Sciatic nerve (tissue), 2 donors: ENCODE results near the gene FAM83D. TPM values are rescaled to one million over a fixed set of nuclear protein-coding genes. Genes with fewer than 3 reads are reported as not detected.
"Not testable (repeated sequence)": the region's sequence is repeated elsewhere in the genome, so short reads cannot be mapped to it uniquely, and the experiment has no call there.

ENCODE experiments used
- ATAC-seq: fragments of 200-7000 bp; cut with Tn5 transposase; one replicate; pipeline ENCODE4 v1.9.1; 2020; ENCODE audit warnings: mild to moderate bottlenecking, moderate library complexity
- DNase-seq: peaks from one replicate; pipeline ENCODE4 v3.0.0-alpha.2; 2020; ENCODE audit warnings: low spot score
- intact Hi-C: fragments of 100-400 bp; cut with DNase I; formaldehyde crosslinking; loops from one replicate; pipeline ENCODE4 v1.14.2; 2022
- total RNA-seq: library from RNA; stranded (reverse); fragmentation: NEBNext Ultra II Directional; extraction: Animal tissue kit (Norgen Biotek cat#: 25700); gene quantifications from one replicate; pipeline ENCODE4 v1.2.1, GENCODE V29; 2021
- donor health status: DM: no; HTN: no; CAD: no.
- donor health status: DM: no; HTN: no; CAD: no.

FAM83D gene
- total RNA-seq, 1 donor from 2014 or later, result 0.13 TPM

DNA sequence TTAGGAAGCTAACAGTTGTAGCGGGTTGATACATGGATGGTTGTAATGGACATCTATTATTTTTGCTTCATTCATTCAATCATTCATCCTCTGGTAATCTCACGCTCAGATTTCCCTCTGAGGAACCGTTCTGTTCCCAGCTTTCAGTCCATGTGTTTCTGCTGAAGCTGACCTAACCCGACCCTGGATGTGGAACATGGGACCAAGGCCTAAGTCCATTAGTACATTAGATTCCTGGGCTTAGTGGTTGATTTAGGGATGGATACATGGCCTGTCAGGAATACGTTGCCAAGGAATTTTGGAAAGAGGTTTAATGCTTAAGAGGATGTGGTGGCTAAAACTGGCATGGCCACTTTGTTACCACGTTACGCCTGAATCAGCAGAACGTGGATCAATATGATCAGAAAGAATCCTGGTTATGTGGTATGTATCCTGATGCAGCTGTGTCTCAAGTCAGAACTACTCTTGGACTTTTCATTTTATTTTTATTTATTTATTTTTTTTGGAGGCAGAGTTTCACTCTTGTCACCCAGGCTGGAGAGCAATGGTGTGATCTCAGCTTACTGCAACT lies 31.8 kb downstream of the FAM83D start:
- intact Hi-C loops, result no loop called here
- no peak for ATAC-seq
- DNase-seq, result no peak

DNA sequence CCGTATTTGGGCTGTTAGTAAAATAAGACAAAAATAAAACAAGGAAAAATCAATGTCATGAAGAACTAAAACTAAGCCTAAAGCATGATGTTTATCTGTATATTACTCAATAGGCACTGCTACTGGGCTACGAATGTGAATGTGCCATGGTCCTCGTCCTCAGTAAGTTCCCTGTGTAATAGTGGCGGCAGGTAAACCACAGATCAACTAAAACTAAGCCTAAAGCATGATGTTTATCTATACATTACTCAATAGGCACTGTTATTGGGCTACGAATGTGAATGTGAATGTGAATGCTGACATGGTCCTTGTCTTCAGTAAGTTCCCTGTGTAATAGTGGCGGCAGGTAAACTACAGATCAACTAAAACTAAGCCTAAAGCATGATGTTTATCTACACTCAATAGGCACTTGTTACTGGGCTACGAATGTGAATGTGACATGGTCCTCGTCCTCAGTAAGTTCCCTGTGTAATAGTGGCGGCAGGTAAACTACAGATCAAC lies 34.0 kb downstream of the FAM83D start:
- DNase-seq, intact Hi-C loops, ATAC-seq: not testable (repeated sequence)

DNA sequence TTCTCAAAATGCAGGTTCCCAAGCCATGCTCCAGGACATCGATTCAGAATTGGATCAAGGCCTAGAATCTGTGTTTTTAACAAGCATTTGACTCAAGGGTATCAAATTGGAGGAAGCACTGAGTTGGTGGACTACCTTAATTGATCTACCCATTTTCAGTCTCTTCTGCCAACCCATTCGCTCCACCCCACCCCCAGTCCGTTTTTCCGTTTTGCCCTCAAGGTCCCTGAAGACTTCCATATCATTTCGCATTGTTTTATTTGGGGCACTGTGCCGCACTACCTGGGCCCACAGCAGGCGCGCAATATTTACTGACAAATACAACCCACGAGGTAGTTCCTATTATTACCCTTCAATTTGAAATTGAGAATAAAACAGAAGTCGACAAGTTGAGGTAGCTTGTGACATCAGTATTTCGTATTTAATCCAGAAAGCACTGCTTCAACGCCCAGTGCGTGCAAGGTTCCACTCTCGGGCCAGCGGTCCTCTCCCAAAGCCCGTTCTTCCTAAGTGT lies 35.4 kb downstream of the FAM83D start:
- intact Hi-C loops, result no loop called here
- no peak for DNase-seq
- no peak for ATAC-seq

DNA sequence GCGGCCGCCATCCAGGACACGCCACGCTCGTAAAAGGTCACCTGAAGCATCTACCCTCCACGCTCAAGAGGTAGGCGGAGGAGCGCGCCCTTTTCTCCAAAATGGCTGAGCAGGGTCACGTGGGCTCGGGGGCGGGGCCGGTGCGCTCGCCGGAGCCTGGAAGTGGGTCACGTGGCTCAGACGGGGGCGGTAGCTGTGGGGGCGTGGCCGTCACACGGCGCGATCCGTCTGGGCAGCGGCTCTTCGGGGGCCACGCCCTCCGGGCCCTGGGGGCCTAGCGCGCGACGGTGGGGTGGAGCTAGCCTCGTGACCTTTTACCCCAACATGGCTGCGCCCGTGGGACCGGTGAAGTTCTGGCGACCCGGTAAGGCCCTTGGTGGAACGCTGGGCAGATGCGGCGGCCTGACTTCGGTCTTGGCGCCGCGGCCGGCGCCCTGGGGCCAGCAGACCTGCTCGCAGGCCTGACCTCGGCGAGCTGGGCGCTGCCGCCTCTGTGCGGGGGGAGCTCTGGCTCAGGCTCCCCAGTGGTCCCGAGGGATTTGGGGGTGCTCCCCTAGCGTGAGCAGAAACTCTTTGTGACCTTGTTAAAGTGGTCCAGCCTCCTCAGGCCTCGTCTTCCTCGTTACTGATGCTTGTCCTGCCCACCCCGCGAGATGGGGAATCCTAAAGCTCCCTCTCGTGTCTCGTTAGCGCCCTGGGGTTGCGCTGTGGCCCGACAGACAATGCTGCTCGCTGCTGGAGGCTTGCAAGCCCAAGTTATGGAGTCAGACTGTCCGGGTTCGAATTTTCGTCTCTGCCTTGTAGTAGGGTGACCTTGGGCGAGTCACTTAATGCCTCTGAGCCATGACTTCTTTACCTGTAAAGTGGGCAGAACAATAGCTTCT lies 36.1 kb downstream of the FAM83D start, which contains the start of gene DHX35:
DHX35 (plus strand) TSS at position 301 of the 884 bp plus-strand sequence; CDS start at position 325, 24 bp downstream.
- ATAC-seq, result peak; percentile 100

DNA sequence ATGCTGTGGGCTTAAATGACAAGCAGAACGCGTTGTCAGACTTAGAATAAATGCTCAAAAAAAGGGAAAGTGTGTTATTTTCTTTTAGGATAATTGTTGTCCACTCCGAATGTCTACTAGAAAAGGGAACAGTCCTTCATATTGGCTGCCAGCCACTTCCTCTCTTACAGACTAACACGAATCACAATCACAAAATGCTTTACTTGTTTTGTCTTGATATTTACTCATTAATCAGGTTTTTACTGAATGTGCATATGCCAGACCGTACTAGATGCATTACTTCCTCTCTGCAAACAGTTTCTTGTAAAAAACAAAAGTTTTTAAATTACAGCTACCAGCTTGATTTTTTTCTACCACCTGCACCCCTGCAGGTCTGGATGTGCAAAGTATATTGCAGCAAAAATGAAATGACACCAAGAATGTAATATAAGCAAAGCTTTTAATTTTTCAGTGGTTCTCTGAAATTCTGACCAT lies 36.7 kb downstream of the FAM83D start:
- DNase-seq (no peak), ATAC-seq (no peak)
- intact Hi-C loops, result no loop called here

More for the DNA sequence above, 36.1 kb downstream of the FAM83D start, which contains the start of gene DHX35:
- intact Hi-C loops, result no loop called here
- peak; percentile 99 for DNase-seq

DNA sequence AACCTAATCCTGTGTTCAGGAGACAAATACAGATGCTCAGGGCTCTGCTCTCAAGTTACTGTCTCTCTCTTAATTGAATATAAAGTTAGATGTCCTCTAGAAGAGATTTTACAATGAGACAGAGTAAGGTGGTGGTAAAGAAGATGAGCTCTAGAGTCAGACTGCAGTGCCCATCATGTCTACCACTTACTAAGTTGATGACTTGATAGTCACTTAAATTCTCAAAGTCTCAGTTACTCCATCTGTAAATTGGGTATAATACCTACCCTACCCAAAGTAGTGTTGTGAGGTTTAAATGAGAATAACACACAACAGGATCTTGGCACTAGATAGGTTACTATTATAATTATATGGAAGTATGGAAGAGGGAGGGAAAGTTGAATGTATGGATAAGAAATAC lies 37.5 kb downstream of the FAM83D start:
- no peak for DNase-seq
- ATAC-seq, result no peak
- intact Hi-C loops, result no loop called here

DNA sequence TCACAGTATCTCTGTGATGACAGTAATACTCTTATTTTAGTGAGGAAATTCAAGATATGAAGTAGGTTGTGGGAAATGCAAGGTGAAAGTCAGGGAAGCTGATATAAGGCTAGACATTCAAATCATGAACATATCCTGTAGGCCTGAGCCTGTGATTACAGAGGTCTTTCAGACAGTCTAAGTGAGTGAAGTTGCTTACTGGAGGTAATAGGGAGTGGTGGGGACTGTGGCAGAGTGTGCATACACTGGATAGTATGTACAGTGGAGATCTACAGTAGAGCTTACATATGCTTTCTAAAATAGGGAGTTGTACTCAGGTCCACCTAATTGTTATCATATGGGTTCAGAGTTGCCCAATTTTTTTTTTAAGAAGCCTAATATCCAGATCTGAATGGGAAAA lies 39.0 kb downstream of the FAM83D start:
- ATAC-seq, result no peak
- no peak for DNase-seq
- intact Hi-C loops, result no loop called here

DNA sequence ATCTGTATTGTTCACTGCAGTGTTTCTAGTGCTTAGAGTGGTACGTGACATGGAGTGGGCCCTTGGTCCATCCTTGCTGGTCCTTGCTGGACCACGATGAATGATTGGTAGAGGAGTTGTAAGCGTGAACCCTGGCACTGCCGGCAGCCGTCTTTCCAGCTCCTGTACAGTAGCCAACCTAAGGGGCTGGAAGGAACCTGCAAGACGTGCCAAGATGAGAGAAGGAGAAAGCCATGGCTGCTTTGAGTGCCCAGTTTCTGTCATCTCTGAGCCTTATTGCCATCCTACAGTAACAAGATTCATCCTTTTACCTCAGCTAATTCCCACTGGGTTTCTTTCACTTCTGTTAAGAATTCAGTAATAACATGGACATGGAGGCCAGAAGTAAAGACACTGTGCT lies 41.9 kb downstream of the FAM83D start:
- DNase-seq, result no peak

DNA sequence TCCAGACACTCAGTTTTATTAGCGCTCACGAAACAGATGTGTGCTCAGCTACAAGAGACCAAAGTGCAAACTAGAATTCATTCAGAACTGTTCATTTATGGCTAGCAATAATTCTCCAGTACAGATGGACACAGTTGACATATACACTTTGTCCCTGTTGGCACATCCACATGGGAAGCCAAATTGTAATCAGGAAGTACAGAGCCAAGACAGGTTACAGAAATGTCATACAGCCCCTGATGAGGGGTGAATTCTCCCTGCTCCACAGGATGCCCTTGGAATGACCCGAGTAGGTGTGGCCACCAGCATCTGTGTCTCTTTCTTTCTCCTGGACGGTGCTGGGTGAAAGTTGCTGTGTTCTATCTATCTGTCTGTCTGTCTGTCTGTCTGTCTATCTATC lies 43.5 kb downstream of the FAM83D start:
- ATAC-seq, result no peak
- DNase-seq, result no peak
- intact Hi-C loops, result loop anchor here (1.0 kb wide), 1 partner anchor 21 kb away; no protein-coding TSS in a partner anchor

More for the DNA sequence above, 41.9 kb downstream of the FAM83D start:
- intact Hi-C loops, result no loop called here
- no peak for ATAC-seq

DNA sequence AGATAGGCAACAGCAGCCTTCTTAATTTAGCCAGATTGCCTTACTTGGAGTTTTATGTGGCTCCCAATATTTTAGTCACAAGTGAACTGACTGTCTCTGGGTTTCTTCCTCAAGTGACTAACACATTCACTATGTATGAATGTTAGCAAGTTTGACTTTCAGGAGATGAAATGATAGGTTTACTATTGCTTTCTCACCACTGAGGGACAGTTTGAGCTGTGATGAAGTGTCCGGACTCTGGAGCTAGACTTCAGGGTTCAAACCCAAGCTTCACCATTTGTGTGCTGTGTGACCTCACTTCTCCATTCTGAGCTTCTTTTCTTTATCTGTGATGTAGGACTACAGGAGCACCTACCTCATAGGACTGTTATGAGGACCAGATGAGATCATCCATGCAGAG lies 44.1 kb downstream of the FAM83D start:
- intact Hi-C loops, result loop anchor here (1.0 kb wide), 1 partner anchor 20 kb away; no protein-coding TSS in a partner anchor
- DNase-seq (no peak), ATAC-seq (no peak)

DNA sequence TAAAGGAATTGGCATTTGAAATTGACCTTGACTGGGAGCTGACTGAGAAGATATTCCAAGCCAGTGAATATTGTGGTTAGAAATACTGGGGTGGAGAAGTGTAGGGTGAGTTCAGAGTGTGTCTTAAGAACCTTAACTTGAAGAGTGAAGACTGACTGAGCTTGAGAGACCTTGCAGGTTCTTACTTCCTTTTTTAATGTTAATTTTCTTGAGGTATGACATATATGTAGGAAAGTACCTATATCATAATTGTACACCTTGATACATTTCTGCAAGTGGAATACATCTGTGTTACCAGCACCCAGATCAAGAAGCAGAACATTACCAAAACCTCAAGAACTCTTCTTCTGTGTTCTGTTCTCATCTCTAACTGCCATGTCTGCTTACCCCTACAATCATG lies 46.9 kb downstream of the FAM83D start:
- no peak for ATAC-seq
- intact Hi-C loops, result no loop called here

DNA sequence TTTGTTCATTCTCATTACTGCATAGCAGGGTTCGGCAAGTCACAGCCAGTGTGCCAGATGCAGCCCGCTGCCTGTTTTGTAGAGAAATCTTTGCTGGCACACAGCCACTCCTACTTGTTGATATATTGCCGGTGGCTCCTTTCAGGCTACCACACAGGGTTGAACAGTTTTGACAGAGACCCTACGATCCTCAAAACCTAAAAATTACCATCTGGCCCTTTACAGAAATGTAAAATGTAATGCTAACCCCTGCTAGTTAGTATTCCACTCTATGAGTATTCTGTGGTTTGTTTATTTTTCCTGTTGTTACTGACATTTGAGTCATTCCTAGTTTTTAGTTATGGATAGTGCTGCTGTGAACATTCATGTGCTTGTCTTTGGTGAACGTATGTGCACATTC lies 47.4 kb downstream of the FAM83D start:
- DNase-seq (no peak), ATAC-seq (no peak)
- intact Hi-C loops, result no loop called here

More for the DNA sequence above, 46.9 kb downstream of the FAM83D start:
- no peak for DNase-seq

DNA sequence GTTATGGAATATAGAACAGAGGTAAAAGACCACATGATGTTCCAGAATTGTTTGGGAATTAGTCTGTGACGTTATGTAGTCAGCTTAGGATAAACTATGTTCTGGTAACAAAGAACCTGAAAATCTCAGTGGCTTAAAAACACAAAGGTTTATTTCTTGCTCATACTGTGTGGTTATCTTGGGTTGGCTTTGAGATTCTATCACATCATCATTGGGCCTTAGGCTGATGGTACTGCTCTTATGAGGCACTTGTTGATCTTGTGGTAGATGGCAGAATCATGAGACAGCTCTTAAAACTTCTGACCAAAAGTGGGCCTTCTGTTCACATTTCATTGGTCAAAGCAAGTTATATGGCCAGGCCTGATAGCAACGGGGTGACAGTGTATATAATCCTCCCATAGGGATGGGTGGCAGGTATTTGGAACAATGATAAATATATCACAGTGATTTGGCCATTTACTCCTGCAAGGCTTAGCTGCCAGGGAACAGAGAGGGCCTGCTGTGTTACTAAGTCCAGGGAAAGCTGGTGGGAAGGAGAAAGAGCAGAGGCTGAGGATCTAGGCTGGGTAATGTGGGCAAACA lies 49.4 kb downstream of the FAM83D start:
- intact Hi-C loops, result no loop called here
- DNase-seq (no peak), ATAC-seq (no peak)

DNA sequence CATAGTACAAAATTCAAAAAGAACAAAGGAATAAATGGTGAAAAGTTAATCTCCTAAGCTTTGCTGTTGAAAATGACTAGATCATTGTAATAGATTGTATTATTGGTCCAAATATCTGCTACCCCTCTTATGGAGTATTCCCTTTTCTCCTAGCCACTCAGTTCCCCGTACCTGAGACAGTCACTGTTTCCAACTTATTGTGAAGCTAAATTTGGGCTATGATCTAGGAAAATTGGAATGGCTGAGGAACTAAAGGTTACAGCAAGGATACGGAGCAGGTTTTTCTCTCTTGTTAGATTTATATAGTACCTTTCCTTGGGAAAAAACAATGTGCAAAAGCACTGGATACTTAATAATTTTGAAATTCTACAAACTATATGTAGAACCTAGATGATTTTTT lies 53.2 kb downstream of the FAM83D start:
- no peak for ATAC-seq

DNA sequence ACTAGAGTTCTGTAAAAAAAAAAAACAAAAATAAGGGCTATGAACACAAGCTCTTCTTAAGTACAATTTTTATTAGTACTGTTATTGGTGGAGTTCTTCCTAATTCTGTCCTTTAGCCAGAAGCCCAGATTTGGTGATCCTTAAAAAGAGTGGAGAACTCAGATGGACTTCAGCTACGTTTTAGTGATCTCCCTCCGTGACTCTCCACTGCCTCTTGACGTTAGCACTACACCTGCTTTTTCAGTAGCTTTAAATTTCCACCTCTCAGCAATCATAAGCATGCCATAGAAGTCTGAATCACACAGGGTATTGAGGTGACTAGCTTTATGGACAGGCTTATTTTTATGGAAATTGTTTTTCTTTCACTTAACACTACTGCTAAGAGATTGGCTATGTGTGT lies 53.6 kb downstream of the FAM83D start:
- ATAC-seq, result no peak
- DNase-seq, result no peak
- intact Hi-C loops, result no loop called here

More for the DNA sequence above, 53.2 kb downstream of the FAM83D start:
- intact Hi-C loops, result no loop called here
- DNase-seq, result no peak

DNA sequence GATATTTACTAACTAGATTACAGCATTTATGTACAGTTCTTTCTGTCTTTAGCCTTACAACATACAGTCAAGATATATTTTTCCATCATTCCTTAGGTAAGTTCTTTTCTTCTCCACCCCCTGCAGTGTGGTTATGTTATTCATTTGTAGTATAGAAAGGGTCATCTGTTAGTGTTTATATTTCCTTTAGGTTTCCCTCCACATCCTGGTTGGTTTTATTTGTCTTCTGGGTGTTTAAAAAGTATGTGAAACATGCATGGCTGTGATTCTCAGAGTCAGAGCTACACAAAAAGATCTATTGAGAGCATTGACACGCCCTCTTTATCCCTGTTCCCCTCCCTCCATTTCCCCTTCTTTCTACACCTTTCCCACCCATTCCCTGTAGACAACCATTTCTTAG lies 56.1 kb downstream of the FAM83D start:
- ATAC-seq, result no peak
- intact Hi-C loops, result no loop called here

DNA sequence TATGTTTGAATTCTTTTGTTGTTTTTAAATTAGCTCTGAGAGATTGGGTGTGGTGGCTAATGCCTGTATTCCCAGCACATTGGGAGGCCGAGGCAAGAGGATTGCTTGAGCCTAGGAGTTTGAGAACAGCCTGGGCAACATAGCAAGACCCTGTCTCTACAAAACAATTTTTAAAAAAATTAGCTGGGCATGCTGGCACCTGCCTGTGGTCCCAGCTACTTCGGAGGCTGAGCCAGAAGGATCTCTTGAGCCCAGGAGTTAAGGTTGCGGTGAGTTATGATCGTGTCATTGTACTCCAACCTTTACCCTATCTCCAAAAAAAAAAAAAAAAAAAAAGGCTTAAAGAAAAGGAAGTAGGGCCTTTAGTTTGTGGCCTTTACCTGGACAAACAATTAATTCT lies 58.8 kb downstream of the FAM83D start:
- ATAC-seq (no peak), DNase-seq (no peak)
- intact Hi-C loops, result no loop called here

More for the DNA sequence above, 56.1 kb downstream of the FAM83D start:
- no peak for DNase-seq

DNA sequence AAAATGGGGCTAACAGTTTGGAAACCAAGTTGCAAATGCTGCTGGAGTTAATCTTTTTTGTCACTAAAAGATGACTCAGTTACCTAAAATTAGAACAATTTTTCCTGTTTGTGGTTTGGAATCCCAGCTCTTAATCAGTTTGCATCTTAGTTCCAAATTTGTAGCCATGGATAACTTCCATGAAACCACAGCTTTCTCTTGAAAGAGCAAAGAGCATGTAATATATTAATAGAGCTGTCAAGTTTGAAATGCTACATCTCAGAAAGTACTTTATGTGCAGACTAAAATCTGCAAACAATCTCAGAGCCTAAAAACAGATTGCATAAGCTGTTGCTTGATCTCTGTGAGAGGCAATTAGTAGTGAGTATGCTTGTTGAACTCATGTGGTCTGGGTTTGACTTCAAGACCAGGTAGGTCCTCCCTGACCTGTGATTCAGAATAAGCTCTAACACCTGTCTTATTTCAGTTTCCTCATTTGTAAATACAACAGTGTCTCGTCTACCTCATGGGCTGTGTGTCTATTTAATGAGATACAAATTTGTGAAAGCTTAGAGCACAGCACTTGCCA lies 59.5 kb downstream of the FAM83D start:
- intact Hi-C loops, result no loop called here
- ATAC-seq (peak; percentile 70), DNase-seq (no peak)

DNA sequence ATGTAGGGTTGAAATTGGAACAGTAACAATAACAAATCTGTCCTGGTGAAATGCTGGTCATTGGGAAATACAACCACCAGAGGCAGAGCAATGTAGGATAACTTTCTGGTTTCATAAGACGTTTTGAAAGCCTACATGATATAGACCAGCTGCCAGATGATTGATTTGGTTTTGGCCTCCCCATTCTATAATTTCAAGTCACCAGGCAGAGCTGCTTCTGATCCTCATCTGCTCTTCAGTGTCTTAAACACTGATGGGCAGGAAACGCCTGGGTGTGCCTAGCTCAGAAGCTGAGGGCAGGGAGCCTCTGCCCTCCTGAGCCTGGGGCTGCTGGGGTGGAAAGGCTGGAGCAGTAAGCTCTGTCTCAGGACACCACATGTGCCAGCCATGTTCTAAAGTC lies 60.4 kb downstream of the FAM83D start:
- DNase-seq (no peak), ATAC-seq (no peak)
- intact Hi-C loops, result no loop called here
